Fibroblast of skin of abdomen (primary cell): Measurements from ENCODE around the gene POLR2B. TPM values are rescaled to one million over a fixed set of nuclear protein-coding genes. Genes with fewer than 3 reads are reported as not detected.
"Not testable (repeated sequence)": the region's sequence is repeated elsewhere in the genome, so short reads cannot be mapped to it uniquely, and the experiment has no call there.

Experiments
- DNase-seq: peaks from one replicate; pipeline ENCODE4 v3.0.0-alpha.2; 2013
- polyA plus RNA-seq, 2 experiments: library from polyadenylated mRNA; unstranded; fragments of 120-200 nt; gene quantifications; one replicate each; pipeline ENCODE4 v1.2.1, GENCODE V29; 2013; ENCODE audit not compliant: insufficient read length in 2 of 2

The POLR2B gene
- 75.2 TPM for polyA plus RNA-seq (2013, experiment 1 of 2; ENCODE audit: insufficient read length)
- 75.3 TPM for polyA plus RNA-seq (2013, experiment 2 of 2; ENCODE audit: insufficient read length)

DNA sequence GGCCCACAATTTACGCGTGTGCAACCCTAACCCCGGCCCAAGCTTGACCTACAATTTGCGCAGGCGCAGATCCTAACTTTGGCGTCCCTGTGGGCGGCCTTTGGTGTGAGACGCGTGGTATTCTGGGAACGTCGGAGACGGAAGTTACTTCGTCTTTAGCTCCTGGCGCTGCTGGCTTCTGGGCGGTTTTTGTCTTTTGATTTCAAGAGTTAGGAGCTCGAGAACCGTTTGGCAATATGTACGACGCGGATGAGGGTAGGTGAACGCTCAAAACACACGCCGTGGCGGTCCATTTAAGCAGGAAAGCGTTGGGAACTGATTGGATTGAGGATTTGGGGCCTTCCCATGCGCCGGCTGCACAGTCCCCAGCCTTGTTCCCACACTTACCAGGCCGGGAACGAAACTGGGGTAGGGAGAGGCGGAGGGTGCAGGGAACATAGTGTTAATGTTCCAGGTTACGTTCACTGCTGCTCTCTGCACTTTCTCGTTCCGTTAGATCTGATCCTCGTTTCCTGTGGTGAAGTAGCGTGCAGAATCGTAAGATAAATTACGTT, at the start of gene POLR2B:
Gene POLR2B, plus strand, starts transcription at position 147 of the 554 bp plus-strand sequence. Its CDS starts 90 bp downstream, at position 237.
- DNase-seq, result peak; percentile 93

DNA sequence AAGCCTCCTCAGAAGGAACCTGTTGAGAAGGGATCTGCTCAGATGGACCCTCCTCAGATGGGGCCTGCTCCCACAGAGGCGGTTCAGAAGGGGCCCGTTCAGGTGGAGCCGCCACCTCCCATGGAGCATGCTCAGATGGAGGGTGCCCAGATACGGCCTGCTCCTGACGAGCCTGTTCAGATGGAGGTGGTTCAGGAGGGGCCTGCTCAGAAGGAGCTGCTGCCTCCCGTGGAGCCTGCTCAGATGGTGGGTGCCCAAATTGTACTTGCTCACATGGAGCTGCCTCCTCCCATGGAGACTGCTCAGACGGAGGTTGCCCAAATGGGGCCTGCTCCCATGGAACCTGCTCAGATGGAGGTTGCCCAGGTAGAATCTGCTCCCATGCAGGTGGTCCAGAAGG, 48.1 kb upstream of the POLR2B start:
- no peak for DNase-seq

DNA sequence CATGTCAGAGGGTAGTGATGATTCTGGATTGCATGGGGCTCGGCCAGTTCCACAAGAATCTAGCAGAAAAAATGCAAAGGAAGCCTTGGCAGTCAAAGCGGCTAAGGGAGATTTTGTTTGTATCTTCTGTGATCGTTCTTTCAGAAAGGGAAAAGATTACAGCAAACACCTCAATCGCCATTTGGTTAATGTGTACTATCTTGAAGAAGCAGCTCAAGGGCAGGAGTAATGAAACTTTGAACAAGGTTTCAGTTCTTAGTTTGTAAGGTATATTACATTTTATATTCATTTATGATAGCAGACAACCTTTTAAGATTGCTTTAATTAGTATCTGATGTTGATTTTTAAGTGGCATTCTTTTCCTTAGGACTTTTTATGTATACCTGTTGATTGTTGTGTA, 46.8 kb upstream of the POLR2B start:
- DNase-seq, result no peak

DNA sequence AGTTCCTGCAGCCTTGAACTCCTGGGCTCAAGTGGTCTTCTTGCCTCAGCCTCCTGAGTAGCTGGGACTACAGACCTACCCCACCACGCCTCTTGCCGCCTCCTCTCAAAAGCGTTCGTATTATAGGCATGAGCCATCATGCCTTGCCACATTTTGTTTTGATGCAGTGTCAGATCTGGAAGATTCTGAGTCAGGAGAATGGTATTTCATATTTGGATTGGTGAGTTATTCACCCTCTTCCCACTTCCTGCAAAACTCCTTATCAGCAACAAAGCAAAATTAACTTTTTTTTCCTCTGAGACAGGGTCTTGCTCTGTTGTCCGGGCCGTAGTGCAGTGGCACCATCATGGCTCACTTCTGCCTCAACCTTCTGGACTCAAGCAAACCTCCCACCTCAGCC, 41.4 kb upstream of the POLR2B start:
- peak; percentile 84 for DNase-seq

DNA sequence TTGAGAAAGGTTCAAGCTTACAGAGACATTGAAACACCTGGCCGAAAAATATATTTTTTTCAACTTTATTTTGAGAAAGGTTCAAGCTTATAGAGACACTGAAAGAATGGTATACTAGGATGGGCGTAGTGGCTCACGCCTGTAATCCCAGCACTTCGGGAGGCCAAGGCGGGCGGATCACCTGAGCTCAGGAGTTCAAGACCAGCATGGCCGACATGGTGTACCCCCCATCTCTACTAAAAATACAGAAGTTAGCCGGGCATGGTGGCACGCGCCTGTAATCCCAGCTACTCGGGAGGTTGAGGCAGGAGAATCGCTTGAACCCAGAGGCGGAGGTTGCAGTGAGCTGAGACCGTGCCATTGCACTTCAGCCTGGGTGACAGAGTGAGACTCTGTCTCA, 38.9 kb upstream of the POLR2B start:
- DNase-seq, result not testable (repeated sequence)

DNA sequence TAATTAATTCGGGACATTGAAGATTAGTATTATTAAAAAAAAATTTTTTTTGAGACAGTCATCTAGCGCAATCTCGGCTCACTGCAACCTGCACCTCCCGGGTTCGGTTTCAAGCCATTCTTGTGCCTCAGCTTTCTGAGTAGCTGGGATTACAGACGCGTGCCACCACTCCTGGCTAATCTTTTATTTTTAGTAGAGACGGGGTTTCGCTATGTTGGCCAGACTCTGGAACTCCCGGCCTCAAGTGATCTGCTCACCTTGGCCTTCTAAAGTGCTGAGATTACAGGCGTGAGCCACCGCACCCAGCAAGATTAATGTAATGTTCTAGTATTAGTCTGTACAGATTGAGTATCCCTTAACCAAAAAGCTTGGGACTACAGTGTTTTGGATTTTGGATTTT, 38.3 kb upstream of the POLR2B start:
- no peak for DNase-seq

DNA sequence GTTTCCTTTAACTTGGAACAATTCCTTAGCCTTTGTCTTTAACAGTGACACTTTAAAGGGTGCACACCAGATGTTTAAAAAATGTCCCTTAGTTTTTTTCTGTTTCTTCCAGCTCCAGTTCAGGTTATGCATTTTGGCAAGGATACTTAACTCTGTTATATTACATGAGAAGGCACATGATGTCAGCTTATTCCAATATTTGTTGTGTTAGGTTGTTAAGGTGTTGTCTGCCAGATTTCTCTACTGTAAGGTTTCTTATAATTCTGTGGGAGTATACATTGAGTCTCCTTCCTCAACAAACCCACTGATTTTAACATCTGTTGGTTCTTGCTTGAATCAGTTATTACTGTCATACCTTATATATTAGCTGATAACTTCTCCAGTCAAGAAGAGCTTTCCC, 37.7 kb upstream of the POLR2B start:
- no peak for DNase-seq

DNA sequence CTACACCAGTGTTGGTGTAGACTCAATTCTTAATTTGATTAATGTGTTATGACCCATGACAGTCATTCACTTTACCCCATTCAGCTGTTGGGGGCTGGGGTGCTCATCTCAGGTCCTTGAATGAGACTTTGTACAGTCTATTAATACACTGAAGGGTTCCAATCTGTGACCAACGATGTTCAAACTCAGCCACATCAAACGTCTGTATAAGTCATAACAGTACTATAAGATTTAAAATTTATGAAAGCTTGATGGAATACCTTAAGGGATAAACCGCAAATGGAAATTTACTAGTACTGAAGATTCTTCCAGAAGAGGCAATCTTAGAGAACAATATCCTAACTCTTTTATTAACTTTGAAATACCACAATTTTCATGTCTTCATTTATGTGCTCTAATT, 37.3 kb upstream of the POLR2B start:
- DNase-seq, result no peak

DNA sequence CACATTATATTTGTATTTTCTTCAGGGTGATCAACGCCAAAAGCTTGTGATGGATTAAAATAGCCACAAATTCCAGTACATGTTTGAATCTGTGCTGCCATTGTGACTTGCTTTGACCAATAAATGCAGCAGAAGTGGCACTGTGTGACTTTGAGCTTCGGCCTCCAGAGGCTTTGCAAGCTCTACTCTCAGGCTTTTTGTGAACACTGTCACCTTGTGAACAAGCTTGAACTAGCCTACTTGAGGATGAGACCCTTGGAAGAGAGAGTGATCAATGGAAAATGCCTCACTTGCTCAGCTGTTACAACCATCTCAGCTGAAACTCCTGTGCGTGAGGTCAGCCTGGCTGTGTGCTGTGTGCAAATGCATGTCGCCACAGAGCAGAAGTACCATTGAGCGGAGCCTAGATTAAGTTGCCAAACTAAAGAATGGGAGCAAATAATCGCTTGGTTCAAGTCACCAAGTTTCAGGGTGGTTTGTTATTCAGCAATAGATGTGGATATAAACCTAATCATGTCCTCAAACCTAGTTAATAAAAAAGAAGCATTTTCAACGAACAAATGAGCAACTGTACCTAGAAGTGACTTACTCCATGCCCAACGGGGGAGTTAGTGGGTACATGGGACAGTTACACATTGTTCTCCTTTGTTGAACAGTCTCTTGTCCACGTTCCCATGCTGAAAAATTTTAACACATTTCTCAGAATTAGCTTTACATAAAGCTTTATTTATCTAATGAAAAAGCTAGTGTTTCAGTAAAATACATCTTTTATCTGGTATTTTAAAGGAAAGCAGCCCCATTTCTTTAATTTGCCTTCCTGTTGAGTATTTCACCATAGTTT, 24.8 kb upstream of the POLR2B start:
- no peak for DNase-seq

DNA sequence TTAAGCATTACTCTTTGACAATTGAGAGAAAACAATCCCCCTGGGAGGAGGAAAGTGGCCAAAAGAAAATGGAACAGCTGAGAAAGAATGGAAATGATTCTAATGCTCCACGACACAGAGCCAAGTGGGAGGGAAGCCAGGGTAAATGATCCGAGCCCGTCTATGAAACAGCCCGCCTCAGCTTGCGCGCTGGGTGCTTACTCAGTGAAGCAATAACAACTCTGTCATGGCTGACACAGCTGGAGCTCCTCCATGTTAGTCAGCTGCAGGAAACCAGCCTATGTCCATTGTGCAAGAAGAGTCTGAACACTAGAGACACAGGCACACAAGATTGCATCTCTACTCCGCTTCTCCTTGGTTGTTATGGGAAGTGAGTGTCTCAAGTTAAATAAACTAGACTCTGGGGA, 20.6 kb upstream of the POLR2B start:
- DNase-seq, result peak; percentile 90

DNA sequence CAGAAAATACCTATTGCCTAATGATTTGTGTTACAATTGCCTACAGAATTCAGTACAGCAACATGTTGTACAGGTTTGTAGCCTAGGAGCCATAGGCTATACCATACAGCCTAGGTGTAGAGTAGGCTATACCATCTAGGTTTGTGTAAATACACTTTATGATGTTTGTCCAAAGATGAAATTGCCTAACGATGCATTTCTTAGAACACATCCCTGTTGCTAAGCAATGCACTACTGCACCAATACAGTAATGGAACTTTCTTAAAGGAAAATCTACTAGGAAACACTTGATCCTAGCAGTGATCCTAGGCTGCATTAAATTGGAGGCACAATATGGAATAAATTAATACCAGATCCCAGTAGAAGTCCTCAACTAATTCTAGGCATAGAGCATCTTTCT, 19.6 kb upstream of the POLR2B start:
- no peak for DNase-seq

DNA sequence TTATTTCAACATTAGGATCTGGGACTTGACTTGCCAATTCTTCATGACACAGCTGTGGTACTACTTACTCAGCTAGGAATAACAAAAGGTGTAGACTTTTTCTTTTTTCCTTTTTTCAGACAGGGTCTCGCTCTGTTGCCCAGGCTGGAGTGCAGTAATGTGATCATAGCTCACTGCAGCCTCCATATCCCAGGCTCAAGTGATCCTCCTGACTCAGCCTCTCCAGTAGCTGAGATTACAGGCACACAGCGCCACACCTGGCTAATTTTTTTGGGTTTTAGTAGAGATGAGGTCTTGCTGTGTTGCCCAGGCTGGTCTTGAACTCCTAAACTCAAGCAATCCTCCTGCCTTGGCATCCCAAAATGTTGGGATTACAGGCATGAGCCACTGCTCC, 17.6 kb upstream of the POLR2B start:
- DNase-seq, result no peak

DNA sequence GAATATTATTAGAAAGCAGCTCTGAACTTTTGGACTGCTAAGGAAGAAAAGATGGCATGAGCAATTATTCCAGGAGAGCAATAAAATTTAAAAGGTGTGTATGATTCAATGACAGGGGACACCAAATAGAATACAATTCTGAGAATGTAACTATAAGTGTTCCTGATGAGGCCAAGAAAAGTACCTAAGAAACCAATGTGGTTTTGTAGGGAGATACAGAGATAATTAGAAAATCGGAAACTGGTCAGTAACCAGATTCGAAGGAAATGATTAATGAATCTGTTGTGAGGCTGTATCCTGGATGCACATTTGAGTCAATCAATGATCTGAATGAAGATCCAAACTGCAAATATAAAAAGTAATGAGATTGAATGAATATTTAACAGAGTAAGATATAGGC, 7.3 kb upstream of the POLR2B start:
- no peak for DNase-seq

DNA sequence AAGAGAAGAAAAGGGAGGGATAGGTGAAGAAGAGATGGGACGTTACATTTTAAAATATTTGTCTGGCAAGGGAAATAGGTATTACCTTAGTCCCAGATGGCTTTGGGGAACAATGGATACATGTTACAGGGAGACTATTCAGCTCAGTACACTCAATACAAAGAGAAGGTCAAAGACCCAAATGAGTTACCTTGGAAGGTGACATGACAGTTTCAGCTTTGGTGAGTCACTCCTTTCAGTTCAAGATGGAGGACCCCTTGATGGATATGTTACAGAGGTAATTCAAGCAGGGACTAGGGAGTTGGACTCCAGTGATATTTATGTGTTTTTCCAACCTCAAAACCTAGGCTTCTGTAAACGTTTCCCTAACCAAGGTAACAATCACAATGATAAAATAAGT, 6.3 kb upstream of the POLR2B start:
- DNase-seq, result no peak

DNA sequence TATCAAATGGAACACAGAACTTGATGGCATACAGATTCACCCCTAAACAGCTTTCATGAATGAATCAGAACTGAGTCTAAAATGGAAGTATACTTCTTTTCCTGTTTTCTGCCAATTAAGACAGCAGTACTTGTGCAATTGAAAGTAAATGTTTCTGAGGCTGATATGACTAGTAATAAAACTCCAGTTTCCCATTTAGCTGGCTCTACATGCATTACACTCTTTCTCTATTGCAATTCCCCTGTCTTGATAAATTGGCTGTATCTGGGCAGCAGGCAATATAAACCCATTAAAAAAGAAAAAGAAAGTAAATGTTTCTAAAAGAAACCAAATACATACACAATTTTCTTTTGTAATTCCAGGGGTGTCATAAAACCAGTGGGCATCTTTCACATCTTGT, 5.9 kb upstream of the POLR2B start:
- DNase-seq, result no peak

DNA sequence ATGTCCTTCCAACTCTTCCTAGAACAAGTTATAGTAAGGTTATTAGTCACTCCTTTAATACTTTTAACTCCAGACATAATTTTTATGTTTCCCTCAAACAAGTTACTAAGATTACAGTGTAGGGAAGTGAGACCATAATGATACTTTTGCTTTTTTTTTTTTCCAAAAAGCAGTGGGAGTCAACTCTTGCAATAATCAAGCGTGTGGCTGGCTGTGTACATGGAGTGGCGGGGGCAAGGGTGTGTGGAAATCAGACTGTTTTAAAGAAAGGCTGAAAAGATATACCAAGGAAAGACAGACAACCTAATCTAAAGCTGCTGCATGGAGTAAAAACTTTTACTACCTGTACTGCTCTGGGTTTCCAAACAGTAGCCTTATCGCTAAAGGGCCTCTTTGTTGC, 5.4 kb upstream of the POLR2B start:
- no peak for DNase-seq

DNA sequence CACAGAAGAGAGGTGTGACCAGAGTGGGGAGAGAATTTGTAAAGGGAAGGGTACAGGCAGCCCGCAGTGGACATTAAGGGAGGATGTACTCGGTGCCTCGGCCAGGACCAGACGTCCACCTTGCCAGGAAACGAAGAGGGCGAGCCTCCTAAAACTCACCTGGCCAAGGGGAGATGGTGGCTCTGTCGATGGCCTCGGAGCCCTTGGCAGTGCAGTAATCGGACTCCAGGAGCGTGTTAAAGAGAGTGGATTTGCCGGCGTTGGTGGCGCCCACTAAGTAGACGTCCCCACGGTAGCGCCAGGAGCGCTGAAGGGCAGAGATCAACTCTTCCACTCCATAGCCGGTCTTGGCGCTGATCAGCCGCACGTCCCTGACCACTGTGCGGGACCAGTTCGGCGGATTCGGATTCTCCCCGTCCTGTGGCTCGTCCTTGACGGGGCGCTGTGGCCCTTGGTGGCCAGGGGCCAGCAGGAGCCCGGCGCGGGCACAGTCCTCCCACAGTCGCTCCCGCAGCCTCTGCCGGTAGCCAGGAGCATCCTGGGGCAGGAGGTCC, 2.3 kb upstream of the POLR2B start:
- no peak for DNase-seq

DNA sequence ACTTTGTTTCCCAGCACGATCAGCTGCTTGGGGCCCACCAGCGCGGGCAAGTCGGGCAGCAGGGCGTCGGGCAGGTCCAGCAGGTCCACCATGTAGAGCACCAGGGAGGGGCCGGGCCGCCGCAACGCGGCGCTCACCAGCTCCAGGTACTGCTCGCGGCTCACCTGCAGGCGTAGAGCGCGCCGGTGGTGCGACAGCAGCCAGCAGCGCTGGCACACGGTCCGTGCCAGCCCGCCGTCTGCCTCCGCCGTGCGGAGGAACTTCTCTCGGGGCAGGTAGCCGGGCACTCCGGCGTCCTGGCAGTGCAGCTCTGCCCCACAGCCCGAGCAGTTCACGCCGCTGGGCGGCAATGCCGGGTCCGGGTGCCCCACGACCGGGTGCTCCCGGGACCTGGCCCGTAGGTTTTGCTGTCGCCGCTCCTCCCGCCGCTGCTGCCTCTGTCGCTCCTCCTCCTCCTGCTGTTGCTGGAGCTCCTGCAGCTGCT, 1.8 kb upstream of the POLR2B start:
- DNase-seq, result no peak

DNA sequence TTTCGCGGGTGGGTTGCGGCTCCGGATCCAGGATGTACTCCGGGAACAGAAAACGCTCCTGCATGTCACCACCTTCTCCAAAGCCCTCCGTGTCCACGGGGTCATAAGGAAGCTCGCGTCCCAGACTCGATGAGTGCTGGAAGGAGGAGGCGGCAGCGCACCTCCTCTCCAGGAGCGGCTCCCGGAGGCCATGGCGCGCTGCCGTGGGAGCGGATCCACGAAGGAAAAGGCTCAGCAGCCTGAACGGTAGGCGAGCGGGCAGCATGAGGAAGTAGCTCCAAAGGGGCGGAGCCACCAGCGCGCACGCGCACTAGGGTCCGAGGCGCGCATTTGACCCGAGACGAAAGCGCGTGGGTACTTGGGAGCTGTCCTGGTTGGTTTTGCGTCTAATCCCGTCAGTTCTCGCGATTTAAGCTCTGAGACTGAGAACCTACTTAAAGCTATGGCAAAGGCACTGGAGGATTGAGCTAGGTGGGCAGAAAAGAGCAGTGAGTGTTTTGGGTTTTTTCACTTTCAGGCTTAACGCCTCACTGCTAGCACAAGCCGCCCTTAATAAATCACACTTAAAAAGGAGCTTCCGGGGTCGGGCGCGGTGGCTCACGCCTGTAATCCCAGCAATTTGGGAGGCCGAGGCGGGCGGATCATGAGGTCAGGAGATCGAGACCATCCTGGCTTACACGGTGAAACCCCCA, 1.2 kb upstream of the POLR2B start, which contains the start of gene NOA1:
Gene NOA1, minus strand, starts transcription at position 286 of the 692 bp plus-strand sequence. Its CDS starts 21 bp downstream, at position 265.
- peak; percentile 99 for DNase-seq

DNA sequence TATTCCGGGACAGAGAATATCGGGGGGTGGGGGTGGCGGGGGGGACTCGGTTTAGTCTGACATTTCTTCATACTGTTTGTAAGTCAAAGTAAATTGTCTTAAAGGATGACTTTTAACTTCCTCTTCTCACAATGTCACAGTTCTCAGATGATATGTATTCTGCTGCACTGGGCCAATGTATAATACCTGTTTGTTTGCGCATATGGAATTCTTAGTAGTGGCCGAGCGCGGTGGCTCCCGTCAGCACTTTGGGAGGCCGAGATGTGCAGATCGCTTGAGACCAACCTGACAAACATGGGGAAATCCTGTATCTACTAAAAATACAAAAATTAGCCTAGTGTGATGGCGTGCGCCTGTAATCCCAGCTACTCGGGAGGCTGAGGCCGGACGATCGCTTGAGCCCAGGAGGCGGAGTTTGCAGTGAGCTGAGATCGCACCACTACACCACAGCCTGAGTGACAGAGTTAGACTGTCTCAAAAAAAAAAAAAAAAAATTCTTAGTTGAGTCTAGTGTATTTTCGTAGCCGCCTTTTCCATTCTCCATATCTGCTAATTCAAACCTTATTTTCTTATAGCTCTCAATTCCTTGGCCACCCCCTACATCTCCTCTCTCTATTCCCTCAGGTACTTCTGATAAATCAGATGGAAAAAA, 851 bp downstream of the POLR2B start:
- DNase-seq, result peak; percentile 21

DNA sequence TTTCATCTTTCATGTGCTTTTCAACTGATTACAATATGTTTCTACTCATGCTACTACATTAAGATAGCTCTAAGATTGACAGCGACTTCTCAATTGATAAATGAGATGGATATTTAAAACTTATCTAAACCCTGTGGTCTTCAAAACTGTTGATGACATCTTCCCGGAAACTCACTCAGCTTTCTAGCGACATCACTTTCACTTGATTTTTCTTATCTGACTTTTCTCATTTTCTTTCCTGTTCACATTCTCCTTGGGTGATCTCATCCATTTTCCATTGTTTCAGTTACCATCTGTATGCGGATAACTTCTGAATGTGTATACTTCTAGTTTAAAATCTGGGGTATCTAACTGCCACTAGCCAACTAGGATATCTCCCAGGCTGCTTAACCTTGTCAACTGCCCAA, 3.1 kb downstream of the POLR2B start:
- DNase-seq, result no peak

DNA sequence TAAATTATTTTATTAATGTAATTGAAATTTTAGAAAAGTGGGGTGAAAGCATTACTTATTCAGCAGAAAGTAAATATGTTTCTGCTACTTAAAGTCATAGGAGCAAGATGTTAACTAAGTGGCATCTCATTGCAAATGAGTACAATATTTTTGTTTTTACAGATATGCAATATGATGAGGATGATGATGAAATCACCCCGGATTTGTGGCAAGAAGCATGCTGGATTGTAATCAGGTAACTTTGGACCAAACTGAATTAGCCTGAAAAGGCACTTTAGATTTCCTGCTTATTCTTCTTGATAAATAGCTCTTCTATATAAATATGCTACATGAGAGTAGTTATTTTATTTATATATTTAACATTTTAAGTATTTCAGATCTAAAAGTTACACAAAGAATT, 7.5 kb downstream of the POLR2B start:
- no peak for DNase-seq

DNA sequence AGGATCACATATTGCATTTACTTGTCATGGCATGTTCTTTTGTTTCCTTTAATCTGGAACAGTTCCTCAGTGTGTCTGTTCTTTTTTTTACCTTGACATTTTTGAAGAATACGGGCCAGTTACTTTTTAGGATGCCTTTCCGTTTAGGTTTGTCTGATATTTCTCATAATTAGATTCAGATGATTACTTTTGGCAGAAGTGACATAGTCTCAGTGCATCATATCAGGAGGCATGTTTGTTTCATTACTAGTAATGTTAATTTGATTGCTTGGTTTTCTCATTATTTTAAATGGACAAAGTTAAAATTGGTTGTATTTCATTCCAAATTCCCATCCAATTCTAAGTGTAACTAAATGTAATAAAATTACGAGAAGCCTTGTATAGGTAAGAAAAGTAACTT, 8.3 kb downstream of the POLR2B start:
- no peak for DNase-seq
